ENCODE data around the gene AAMDC. TPM values are rescaled to one million over a fixed set of nuclear protein-coding genes. Genes with fewer than 3 reads are reported as not detected.

The AAMDC gene
- 10.3 and 16.3 TPM in 2 replicates for total RNA-seq

GRCh38 chr11:77820565-77821348 is at the start of gene AAMDC, which contains the start of gene RSF1:
AAMDC (plus strand) TSS chr11:77821144; CDS start chr11:77842497, 21,353 bp downstream.
RSF1 (minus strand) TSS chr11:77820722; CDS start chr11:77820714, 8 bp downstream.

Other genes starting within 250 kb of the AAMDC start
- 0.05 TPM in 1 of 2 replicates, not detected in the other for gene AQP11, start 231.2 kb upstream of the AAMDC start, total RNA-seq
- gene CLNS1A, start 183.3 kb upstream of the AAMDC start, total RNA-seq: 130 and 148 TPM in 2 replicates
- gene RSF1, start 422 bp upstream of the AAMDC start, total RNA-seq: 16.3 and 40.6 TPM in 2 replicates
- gene INTS4, start 173.5 kb downstream of the AAMDC start, total RNA-seq: 8.2 and 14.6 TPM in 2 replicates
- 6.0 and 7.1 TPM in 2 replicates for gene KCTD14, start 202.1 kb downstream of the AAMDC start, total RNA-seq
- not detected in 2 replicates for gene THRSP, start 242.7 kb downstream of the AAMDC start, total RNA-seq

All from airway epithelial cell (primary cell).